Spleen (tissue), 7 donors: ENCODE measurements around the gene OBP2B.

Source experiments
- CTCF ChIP-seq, 11 experiments: fragments of 200-600 bp in 7 of 11; fragments of 450-650 bp in 4 of 11; sonication (generic) in 4 of 11; IDR thresholded peaks in 8 of 11; conservative IDR thresholded peaks in 3 of 11; 1 replicate in 7 of 11; 2 replicates in 4 of 11; pipeline versions ENCODE4 v1.4.0 to v1.8.0; 2016 to 2021; ENCODE audit warnings: antibody characterized with exemption in 11 of 11, inconsistent platforms in 4 of 11, mild to moderate bottlenecking in 1 of 11
- POLR2A ChIP-seq, 3 donors: fragments of 450-650 bp; IDR thresholded peaks; one replicate each; pipeline ENCODE4 v1.5.1; 2017; ENCODE audit warnings: antibody characterized with exemption in 3 of 3, mild to moderate bottlenecking in 1 of 3
- POLR2AphosphoS5 ChIP-seq, 3 donors: sonication (generic); formaldehyde crosslinking; IDR thresholded peaks; one replicate each; pipeline ENCODE4 v1.5.1; 2017; ENCODE audit warnings: antibody characterized with exemption in 3 of 3
- donor health status: DM: no; HTN: no; CAD: no; lungs with moderate emphysema.
- donor health status: DM: no; HTN: no; CAD: no.
- donor health status: DM: no; HTN: no; CAD: no.

GRCh38 chr9:133248726-133249295 lies 39.8 kb upstream of the OBP2B start:
- TF ChIP-seq CTCF (IDR thresholded peaks at IDR 0.05 in 8 of 11, conservative IDR thresholded peaks at IDR 0.05 in 3 of 11) (no peak), POLR2A (IDR thresholded peaks at IDR 0.05) (no peak), POLR2AphosphoS5 (IDR thresholded peaks at IDR 0.05) (no peak)
